Neural cell (in vitro differentiated cells): Measurements from ENCODE around the gene ZNF362. TPM values are rescaled to one million over a fixed set of nuclear protein-coding genes. Genes with fewer than 3 reads are reported as not detected.
A peak's percentile ranks its signal among the peaks of the same experiment; 100 is the strongest.

Source experiments
- H2AFZ ChIP-seq: fragments of 200-600, 300-800 bp; sonication (generic), shearing (Covaris generic); 2 replicates; pipeline ENCODE4 v1.6.0; 2014; ENCODE audit warnings: low read depth, mild to moderate bottlenecking, antibody characterized with exemption, low read length, moderate library complexity
- H3F3A ChIP-seq: fragments of 200-600 bp; shearing (Covaris generic); 2 replicates; pipeline ENCODE4 v1.6.1; 2016; ENCODE audit warnings: mild to moderate bottlenecking, moderate library complexity, mixed read lengths, antibody characterized with exemption, low read length; ENCODE audit not compliant: insufficient read depth, poor library complexity, severe bottlenecking
- H3K27ac ChIP-seq: fragments of 200-600, 300-800 bp; sonication (generic), shearing (Covaris generic); 2 replicates; pipeline ENCODE4 v1.5.1; 2014; ENCODE audit warnings: mild to moderate bottlenecking, low read length, moderate library complexity
- H3K27me3 ChIP-seq: fragments of 300-800, 200-600 bp; sonication (generic), shearing (Covaris generic); 2 replicates; pipeline ENCODE4 v1.6.0; 2014; ENCODE audit warnings: mild to moderate bottlenecking, low read depth, low read length, moderate library complexity; ENCODE audit not compliant: insufficient read depth
- H3K36me3 ChIP-seq: fragments of 300-800, 200-600 bp; sonication (generic), shearing (Covaris generic); 2 replicates; pipeline ENCODE4 v1.5.1; 2014; ENCODE audit warnings: mild to moderate bottlenecking, antibody characterized with exemption, low read length, moderate library complexity; ENCODE audit not compliant: insufficient read depth
- H3K4me2 ChIP-seq: fragments of 300-800, 200-600 bp; sonication (generic), shearing (Covaris generic); 2 replicates; pipeline ENCODE4 v1.6.0; 2014; ENCODE audit warnings: mild to moderate bottlenecking, low read length
- H3K4me3 ChIP-seq: fragments of 300-800, 200-600 bp; sonication (generic), shearing (Covaris generic); 2 replicates; pipeline ENCODE4 v1.5.1; 2014; ENCODE audit warnings: mild to moderate bottlenecking, low read length, moderate library complexity
- H3K79me2 ChIP-seq: fragments of 200-600 bp; shearing (Covaris generic); replicated peaks from 2 replicates; pipeline ENCODE4 v1.6.0; 2014; ENCODE audit warnings: mild to moderate bottlenecking, low read length, moderate library complexity; ENCODE audit not compliant: insufficient read depth
- H3K9ac ChIP-seq: fragments of 300-800, 200-600 bp; sonication (generic), shearing (Covaris generic); 2 replicates; pipeline ENCODE4 v1.6.1; 2016; ENCODE audit warnings: mild to moderate bottlenecking, low read length, mixed read lengths
- H3K9me2 ChIP-seq: fragments of 200-600 bp; shearing (Covaris generic); 2 replicates; pipeline ENCODE4 v1.6.1; 2016; ENCODE audit warnings: mild to moderate bottlenecking, low read length, mixed read lengths; ENCODE audit not compliant: insufficient read depth
- H3K9me3 ChIP-seq: fragments of 200-600, 300-800 bp; sonication (generic), shearing (Covaris generic); 2 replicates; pipeline ENCODE4 v1.6.1; 2016; ENCODE audit warnings: mild to moderate bottlenecking, mixed run types, low read length, moderate library complexity, mixed read lengths
- H4K20me1 ChIP-seq: fragments of 200-600 bp; shearing (Covaris generic); 2 replicates; pipeline ENCODE4 v1.6.1; 2016; ENCODE audit warnings: mild to moderate bottlenecking, mixed run types; ENCODE audit not compliant: insufficient read depth
- EP300 ChIP-seq: fragments of 450-650 bp; conservative IDR thresholded peaks from 2 replicates; pipeline ENCODE4 v1.6.1; 2014; ENCODE audit warnings: antibody characterized with exemption, mild to moderate bottlenecking, moderate library complexity; ENCODE audit not compliant: poor library complexity, severe bottlenecking
- EZH2 ChIP-seq: fragments of 200-600, 300-800 bp; shearing (Covaris generic), sonication (generic); IDR thresholded peaks from 2 replicates; pipeline ENCODE4 v1.6.1; 2014; ENCODE audit warnings: antibody characterized with exemption, low read length, borderline replicate concordance, mild to moderate bottlenecking; ENCODE audit not compliant: insufficient read depth, poor library complexity, severe bottlenecking
- MXI1 ChIP-seq: fragments of 450-650 bp; conservative IDR thresholded peaks from 2 replicates; pipeline ENCODE4 v1.6.1; 2014; ENCODE audit warnings: antibody characterized with exemption, mild to moderate bottlenecking; ENCODE audit not compliant: poor library complexity, severe bottlenecking
- POLR2AphosphoS5 ChIP-seq: IDR thresholded peaks from 2 replicates; pipeline ENCODE4 v1.6.1; 2012
- RAD21 ChIP-seq: fragments of 450-650 bp; conservative IDR thresholded peaks from 2 replicates; pipeline ENCODE4 v1.6.1; 2014; ENCODE audit warnings: antibody characterized with exemption, mild to moderate bottlenecking, moderate library complexity
- SMC3 ChIP-seq: fragments of 450-650 bp; conservative IDR thresholded peaks from 2 replicates; pipeline ENCODE4 v1.6.1; 2014; ENCODE audit warnings: antibody characterized with exemption, mild to moderate bottlenecking, moderate library complexity; ENCODE audit not compliant: poor library complexity
- TAF1 ChIP-seq: IDR thresholded peaks from 2 replicates; pipeline ENCODE4 v1.6.1; 2012; ENCODE audit warnings: low read depth
- polyA plus RNA-seq: library from polyadenylated mRNA; depleted of rRNA; stranded (reverse); fragments of >200 nt; gene quantifications from 2 replicates; pipeline ENCODE4 v1.2.3, GENCODE V29; 2014
- TF ChIP-seq, protein P1 (sequence below): IDR thresholded peaks from 2 replicates; pipeline ENCODE4 v1.6.1; 2012; ENCODE audit warnings: borderline replicate concordance
- TF ChIP-seq, protein P2 (sequence below): fragments of 450-650 bp; IDR thresholded peaks from 2 replicates; pipeline ENCODE4 v1.5.1; 2014; ENCODE audit warnings: antibody characterized with exemption, mild to moderate bottlenecking, moderate library complexity; ENCODE audit not compliant: poor library complexity, severe bottlenecking

Gene ZNF362
- polyA plus RNA-seq, 1 donor from 2014 or later = 17.6 TPM

DNA sequence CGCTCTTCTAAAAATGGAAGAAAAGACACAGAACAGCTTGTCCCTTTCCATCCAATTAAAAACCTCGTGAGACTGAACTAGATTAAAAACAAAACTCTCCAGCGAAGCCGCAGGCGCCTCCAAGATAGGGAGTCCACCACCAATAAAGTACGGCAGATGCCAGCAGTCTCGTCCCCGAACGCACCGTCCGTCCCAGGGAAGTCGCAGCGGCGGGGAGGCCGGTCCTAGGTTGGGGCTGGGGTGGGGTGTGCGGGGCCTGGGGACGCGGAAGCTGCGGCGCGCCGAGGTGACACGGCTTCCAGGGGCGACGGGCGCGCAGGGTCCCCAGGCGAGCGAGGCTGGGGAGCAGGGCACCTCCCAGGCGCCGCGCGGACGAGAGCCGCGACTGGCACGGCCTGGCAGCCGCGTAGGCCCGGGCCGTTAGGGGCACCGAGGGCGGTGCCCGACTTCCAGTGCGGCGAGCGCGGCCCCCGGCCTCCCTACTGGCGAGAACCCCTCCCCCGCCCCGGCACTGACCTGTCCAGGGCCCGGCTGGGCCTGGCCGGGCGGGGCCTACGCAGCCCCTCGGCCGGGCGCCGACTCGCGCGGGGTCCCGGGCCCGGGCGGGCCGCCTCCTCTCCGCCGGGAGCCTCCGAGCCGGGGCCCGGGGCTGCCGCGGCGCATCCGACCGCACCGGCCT, 92.9 kb downstream of the ZNF362 start:
- Histone ChIP-seq H3K79me2 (peaks cover 60% of the 10 kb centered on the region), H3K9me2 (no peaks in the 10 kb centered on the region), H3K27ac (peak overlapping the region; percentile 85), H3K9me3 (no peaks in the 10 kb centered on the region), H4K20me1 (peaks cover 6% of the 10 kb centered on the region), H3K27me3 (no peaks in the 10 kb centered on the region), H3F3A (no peaks in the 10 kb centered on the region), H2AFZ (no peak overlapping the region), H3K9ac (peak overlapping the region; percentile 84), H3K4me3 (peak overlapping the region; percentile 86), H3K4me2 (peak overlapping the region; percentile 95), H3K36me3 (peaks cover 4% of the 10 kb centered on the region)
- TF ChIP-seq, protein P1, sequence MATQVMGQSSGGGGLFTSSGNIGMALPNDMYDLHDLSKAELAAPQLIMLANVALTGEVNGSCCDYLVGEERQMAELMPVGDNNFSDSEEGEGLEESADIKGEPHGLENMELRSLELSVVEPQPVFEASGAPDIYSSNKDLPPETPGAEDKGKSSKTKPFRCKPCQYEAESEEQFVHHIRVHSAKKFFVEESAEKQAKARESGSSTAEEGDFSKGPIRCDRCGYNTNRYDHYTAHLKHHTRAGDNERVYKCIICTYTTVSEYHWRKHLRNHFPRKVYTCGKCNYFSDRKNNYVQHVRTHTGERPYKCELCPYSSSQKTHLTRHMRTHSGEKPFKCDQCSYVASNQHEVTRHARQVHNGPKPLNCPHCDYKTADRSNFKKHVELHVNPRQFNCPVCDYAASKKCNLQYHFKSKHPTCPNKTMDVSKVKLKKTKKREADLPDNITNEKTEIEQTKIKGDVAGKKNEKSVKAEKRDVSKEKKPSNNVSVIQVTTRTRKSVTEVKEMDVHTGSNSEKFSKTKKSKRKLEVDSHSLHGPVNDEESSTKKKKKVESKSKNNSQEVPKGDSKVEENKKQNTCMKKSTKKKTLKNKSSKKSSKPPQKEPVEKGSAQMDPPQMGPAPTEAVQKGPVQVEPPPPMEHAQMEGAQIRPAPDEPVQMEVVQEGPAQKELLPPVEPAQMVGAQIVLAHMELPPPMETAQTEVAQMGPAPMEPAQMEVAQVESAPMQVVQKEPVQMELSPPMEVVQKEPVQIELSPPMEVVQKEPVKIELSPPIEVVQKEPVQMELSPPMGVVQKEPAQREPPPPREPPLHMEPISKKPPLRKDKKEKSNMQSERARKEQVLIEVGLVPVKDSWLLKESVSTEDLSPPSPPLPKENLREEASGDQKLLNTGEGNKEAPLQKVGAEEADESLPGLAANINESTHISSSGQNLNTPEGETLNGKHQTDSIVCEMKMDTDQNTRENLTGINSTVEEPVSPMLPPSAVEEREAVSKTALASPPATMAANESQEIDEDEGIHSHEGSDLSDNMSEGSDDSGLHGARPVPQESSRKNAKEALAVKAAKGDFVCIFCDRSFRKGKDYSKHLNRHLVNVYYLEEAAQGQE = no peak
- no peak for TF ChIP-seq RAD21
- TF ChIP-seq POLR2AphosphoS5 = peak; percentile 12
- TF ChIP-seq MXI1 = peak; percentile 12
- no peak for TF ChIP-seq EP300

DNA sequence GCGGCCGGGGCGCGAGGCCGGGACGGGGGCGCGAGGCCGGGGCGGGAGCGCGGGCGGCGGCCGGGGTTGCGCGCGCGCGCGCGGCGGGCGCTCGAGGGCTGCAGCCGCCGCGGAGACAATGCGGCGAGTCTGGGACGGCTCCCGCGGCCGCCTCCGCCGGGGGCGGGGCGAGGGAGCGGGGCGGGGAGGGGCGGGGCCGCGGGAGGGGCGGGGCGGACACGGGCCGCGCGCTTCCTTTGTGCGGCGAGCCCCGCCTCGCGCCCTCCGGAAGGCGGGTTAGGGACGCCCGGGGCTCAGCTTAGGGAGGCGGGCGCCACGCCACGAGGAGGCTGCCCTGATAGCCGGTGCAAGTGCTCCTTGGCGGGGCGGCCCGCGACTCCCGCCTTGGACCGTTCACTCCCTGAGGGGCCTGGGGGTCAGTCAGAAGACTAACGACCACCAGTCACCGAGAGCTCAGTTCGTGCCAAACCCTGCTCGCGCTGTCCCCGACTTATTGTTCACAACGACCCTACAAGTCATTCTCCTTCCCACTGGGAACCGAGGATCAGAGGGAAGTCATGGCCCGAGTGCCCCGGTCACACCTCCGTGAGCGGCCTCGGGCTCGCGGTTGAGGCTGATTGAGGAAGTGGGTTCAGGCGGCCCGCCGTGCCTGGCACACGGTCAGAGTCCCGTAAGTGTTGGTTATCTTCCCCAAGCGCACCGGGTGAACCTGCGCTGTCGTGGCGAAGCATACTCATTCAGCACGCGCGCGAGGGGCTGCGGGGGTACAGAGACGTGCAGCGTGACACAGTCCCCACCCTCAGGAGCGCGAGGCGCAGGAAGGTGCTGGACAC, 93.7 kb downstream of the ZNF362 start:
- H3K4me3 ChIP-seq = peak overlapping the region; percentile 73
- H3F3A ChIP-seq = no peaks in the 10 kb centered on the region
- peaks cover 2% of the 10 kb centered on the region for H4K20me1 ChIP-seq
- peak overlapping the region; percentile 88 for H3K9ac ChIP-seq
- TF ChIP-seq EP300 = no peak
- peak; percentile 89 for TF ChIP-seq POLR2AphosphoS5
- TF ChIP-seq, protein P2, sequence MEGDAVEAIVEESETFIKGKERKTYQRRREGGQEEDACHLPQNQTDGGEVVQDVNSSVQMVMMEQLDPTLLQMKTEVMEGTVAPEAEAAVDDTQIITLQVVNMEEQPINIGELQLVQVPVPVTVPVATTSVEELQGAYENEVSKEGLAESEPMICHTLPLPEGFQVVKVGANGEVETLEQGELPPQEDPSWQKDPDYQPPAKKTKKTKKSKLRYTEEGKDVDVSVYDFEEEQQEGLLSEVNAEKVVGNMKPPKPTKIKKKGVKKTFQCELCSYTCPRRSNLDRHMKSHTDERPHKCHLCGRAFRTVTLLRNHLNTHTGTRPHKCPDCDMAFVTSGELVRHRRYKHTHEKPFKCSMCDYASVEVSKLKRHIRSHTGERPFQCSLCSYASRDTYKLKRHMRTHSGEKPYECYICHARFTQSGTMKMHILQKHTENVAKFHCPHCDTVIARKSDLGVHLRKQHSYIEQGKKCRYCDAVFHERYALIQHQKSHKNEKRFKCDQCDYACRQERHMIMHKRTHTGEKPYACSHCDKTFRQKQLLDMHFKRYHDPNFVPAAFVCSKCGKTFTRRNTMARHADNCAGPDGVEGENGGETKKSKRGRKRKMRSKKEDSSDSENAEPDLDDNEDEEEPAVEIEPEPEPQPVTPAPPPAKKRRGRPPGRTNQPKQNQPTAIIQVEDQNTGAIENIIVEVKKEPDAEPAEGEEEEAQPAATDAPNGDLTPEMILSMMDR = no peak
- peak; percentile 54 for TF ChIP-seq SMC3
- TF ChIP-seq TAF1 = no peak
- no peak for TF ChIP-seq EZH2
- peak; percentile 68 for TF ChIP-seq MXI1
- TF ChIP-seq, protein P1 = no peak
- TF ChIP-seq RAD21 = peak; percentile 28
- peaks cover 9% of the 10 kb centered on the region for H3K36me3 ChIP-seq
- H3K9me2 ChIP-seq = no peaks in the 10 kb centered on the region
- H2AFZ ChIP-seq = peak overlapping the region; percentile 57
- H3K27me3 ChIP-seq = no peaks in the 10 kb centered on the region
- peak overlapping the region; percentile 96 for H3K4me2 ChIP-seq
- peaks cover 52% of the 10 kb centered on the region for H3K79me2 ChIP-seq
- H3K27ac ChIP-seq = peak overlapping the region; percentile 95
- H3K9me3 ChIP-seq = no peaks in the 10 kb centered on the region
